Suprapubic skin (tissue), 4 donors: ENCODE results near the gene ANO2. TPM values are rescaled to one million over a fixed set of nuclear protein-coding genes. Genes with fewer than 3 reads are reported as not detected.

Experiments
- DNase-seq, 2 donors: peaks; one replicate each; pipeline ENCODE4 v3.0.0-alpha.2; 2019; ENCODE audit warnings: low spot score in 2 of 2
- H3K27ac ChIP-seq: fragments of 200-600 bp; sonication (generic); one replicate; pipeline ENCODE4 v1.5.1; 2019
- H3K27me3 ChIP-seq: fragments of 200-600 bp; sonication (generic); one replicate; pipeline ENCODE4 v1.5.1; 2019
- H3K36me3 ChIP-seq: fragments of 200-600 bp; sonication (generic); one replicate; pipeline ENCODE4 v1.5.1; 2019
- H3K4me1 ChIP-seq: fragments of 200-600 bp; sonication (generic); one replicate; pipeline ENCODE4 v1.5.1; 2019
- H3K4me3 ChIP-seq: fragments of 200-600 bp; sonication (generic); one replicate; pipeline ENCODE4 v1.5.1; 2019; ENCODE audit warnings: mild to moderate bottlenecking
- H3K9me3 ChIP-seq: fragments of 200-600 bp; sonication (generic); one replicate; pipeline ENCODE4 v1.5.1; 2019
- EP300 ChIP-seq: sonication (generic); formaldehyde crosslinking; IDR thresholded peaks from one replicate; pipeline ENCODE4 v1.6.1; 2017; ENCODE audit warnings: antibody characterized with exemption
- POLR2A ChIP-seq, 2 donors: fragments of 450-650 bp; IDR thresholded peaks; one replicate each; pipeline ENCODE4 v1.6.1; 2017; ENCODE audit warnings: antibody characterized with exemption in 2 of 2, mild to moderate bottlenecking in 2 of 2, moderate library complexity in 2 of 2
- POLR2AphosphoS5 ChIP-seq, 3 donors: sonication (generic); formaldehyde crosslinking; IDR thresholded peaks; one replicate each; pipeline ENCODE4 v1.6.1; 2017; ENCODE audit warnings: antibody characterized with exemption in 3 of 3
- WGBS: methylation state at CpG from one replicate; pipeline ENCODE4 v1.1.5; 2018; 5-methylcytosine and 5-hydroxymethylcytosine counted together
- total RNA-seq, 4 donors: library from RNA; depleted of rRNA; stranded (reverse); fragments of >200 nt; gene quantifications; one replicate each; pipeline ENCODE4 v1.1.0, GENCODE V29; 2016
- TF ChIP-seq, protein P1 (sequence below), 2 donors: fragments of 200-600 bp in 1 of 2; fragments of 450-650 bp in 1 of 2; sonication (generic) in 1 of 2; IDR thresholded peaks; one replicate each; pipeline ENCODE4 v1.5.1; 2016 to 2019; ENCODE audit warnings: antibody characterized with exemption in 2 of 2, mild to moderate bottlenecking in 1 of 2, moderate library complexity in 1 of 2

The ANO2 gene
- total RNA-seq, 4 donors from 2014 or later, result 1.1 to 9.7 (median 2.0) TPM

- H3K4me1 ChIP-seq, result no peaks in the 10 kb centered on the region
- H3K4me3 ChIP-seq, result no peak overlapping the region
- DNase-seq, result no peak
- no peak overlapping the region for H3K27ac ChIP-seq
- TF ChIP-seq, protein P1, sequence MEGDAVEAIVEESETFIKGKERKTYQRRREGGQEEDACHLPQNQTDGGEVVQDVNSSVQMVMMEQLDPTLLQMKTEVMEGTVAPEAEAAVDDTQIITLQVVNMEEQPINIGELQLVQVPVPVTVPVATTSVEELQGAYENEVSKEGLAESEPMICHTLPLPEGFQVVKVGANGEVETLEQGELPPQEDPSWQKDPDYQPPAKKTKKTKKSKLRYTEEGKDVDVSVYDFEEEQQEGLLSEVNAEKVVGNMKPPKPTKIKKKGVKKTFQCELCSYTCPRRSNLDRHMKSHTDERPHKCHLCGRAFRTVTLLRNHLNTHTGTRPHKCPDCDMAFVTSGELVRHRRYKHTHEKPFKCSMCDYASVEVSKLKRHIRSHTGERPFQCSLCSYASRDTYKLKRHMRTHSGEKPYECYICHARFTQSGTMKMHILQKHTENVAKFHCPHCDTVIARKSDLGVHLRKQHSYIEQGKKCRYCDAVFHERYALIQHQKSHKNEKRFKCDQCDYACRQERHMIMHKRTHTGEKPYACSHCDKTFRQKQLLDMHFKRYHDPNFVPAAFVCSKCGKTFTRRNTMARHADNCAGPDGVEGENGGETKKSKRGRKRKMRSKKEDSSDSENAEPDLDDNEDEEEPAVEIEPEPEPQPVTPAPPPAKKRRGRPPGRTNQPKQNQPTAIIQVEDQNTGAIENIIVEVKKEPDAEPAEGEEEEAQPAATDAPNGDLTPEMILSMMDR (IDR thresholded peaks at IDR 0.05), result no peak
- TF ChIP-seq EP300 (no peak), POLR2A (IDR thresholded peaks at IDR 0.05) (no peak), POLR2AphosphoS5 (IDR thresholded peaks at IDR 0.05) (no peak)
- WGBS, result 22% methylated on average over 2 of the region's 2 CpGs
- H3K27me3 ChIP-seq, result peaks cover 7% of the 10 kb centered on the region
- H3K9me3 ChIP-seq, result no peaks in the 10 kb centered on the region
- no peaks in the 10 kb centered on the region for H3K36me3 ChIP-seq
Observed at GRCh38 chr12:5643266-5643665, 301.8 kb downstream of the ANO2 start.

DNA sequence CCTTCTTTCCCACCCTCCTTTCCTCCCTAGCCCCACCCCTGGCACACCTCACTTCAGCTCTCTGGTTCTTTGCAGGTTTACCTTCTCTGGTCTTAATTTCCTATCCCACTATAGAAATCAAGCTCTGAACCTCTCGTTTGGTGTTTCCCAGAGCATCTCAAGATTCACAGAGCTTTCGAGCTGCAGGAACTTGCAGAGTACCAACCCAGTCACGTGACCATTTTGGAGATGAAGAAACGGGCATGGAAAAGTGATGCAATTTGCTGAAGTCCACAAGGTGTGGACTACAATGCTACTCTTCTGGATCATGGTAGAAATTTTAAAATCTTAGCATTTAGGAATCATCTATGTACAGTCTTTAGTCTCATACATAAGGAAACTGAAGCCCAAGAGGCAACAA is 307.4 kb downstream of the ANO2 start:
- no peak for DNase-seq
- H3K4me1 ChIP-seq, result no peaks in the 10 kb centered on the region
- H3K27me3 ChIP-seq, result peaks cover 17% of the 10 kb centered on the region
- H3K27ac ChIP-seq, result no peak overlapping the region
- H3K9me3 ChIP-seq, result no peaks in the 10 kb centered on the region
- no peak for TF ChIP-seq EP300
- no peaks in the 10 kb centered on the region for H3K36me3 ChIP-seq
- 66% methylated on average over 4 of the region's 4 CpGs for WGBS
- H3K4me3 ChIP-seq, result no peak overlapping the region

- 88% methylated on average over 4 of the region's 4 CpGs for WGBS
- Histone ChIP-seq H3K4me3 (no peak overlapping the region), H3K4me1 (no peaks in the 10 kb centered on the region), H3K9me3 (no peaks in the 10 kb centered on the region), H3K27me3 (peaks cover 17% of the 10 kb centered on the region), H3K27ac (no peak overlapping the region), H3K36me3 (no peaks in the 10 kb centered on the region)
- no peak for TF ChIP-seq POLR2AphosphoS5 (IDR thresholded peaks at IDR 0.05)
- TF ChIP-seq, protein P1 (IDR thresholded peaks at IDR 0.05), result no peak
- DNase-seq, result no peak
Observed at GRCh38 chr12:5636907-5637306, 308.2 kb downstream of the ANO2 start.

- no peak overlapping the region for H3K27ac ChIP-seq
- no peaks in the 10 kb centered on the region for H3K9me3 ChIP-seq
- no peak overlapping the region for H3K4me3 ChIP-seq
- 73% methylated on average over 3 of the region's 3 CpGs for WGBS
- H3K4me1 ChIP-seq, result no peaks in the 10 kb centered on the region
- no peak for DNase-seq
- TF ChIP-seq, protein P1 (IDR thresholded peaks at IDR 0.05), result no peak
- TF ChIP-seq EP300, result no peak
- TF ChIP-seq POLR2A (IDR thresholded peaks at IDR 0.05), result no peak
- no peak for TF ChIP-seq POLR2AphosphoS5 (IDR thresholded peaks at IDR 0.05)
- H3K36me3 ChIP-seq, result no peaks in the 10 kb centered on the region
- H3K27me3 ChIP-seq, result peaks cover 23% of the 10 kb centered on the region
Observed at GRCh38 chr12:5633106-5633505, 312.0 kb downstream of the ANO2 start.

GRCh38 chr12:5632453-5632852 is 312.6 kb downstream of the ANO2 start:
- no peak overlapping the region for H3K27ac ChIP-seq
- no peak overlapping the region for H3K4me3 ChIP-seq
- H3K36me3 ChIP-seq, result no peaks in the 10 kb centered on the region
- peaks cover 23% of the 10 kb centered on the region for H3K27me3 ChIP-seq
- 78% methylated on average over 2 of the region's 2 CpGs for WGBS
- no peaks in the 10 kb centered on the region for H3K4me1 ChIP-seq
- DNase-seq, result no peak
- TF ChIP-seq POLR2A (IDR thresholded peaks at IDR 0.05) (no peak), POLR2AphosphoS5 (IDR thresholded peaks at IDR 0.05) (no peak), EP300 (no peak)
- H3K9me3 ChIP-seq, result no peaks in the 10 kb centered on the region

- Histone ChIP-seq H3K27ac (no peak overlapping the region), H3K4me3 (no peak overlapping the region), H3K36me3 (no peaks in the 10 kb centered on the region), H3K4me1 (no peaks in the 10 kb centered on the region), H3K9me3 (no peaks in the 10 kb centered on the region), H3K27me3 (peaks cover 23% of the 10 kb centered on the region)
- WGBS, result 80% methylated on average over 5 of the region's 5 CpGs
- TF ChIP-seq EP300, result no peak
- TF ChIP-seq POLR2A (IDR thresholded peaks at IDR 0.05), result no peak
- no peak for TF ChIP-seq POLR2AphosphoS5 (IDR thresholded peaks at IDR 0.05)
- TF ChIP-seq, protein P1 (IDR thresholded peaks at IDR 0.05), result no peak
- DNase-seq, result no peak
Observed at GRCh38 chr12:5631497-5631896, 313.6 kb downstream of the ANO2 start.
